IMR-90 (cell line): Measurements from ENCODE around the gene MCAM. TPM values are rescaled to one million over a fixed set of nuclear protein-coding genes. Genes with fewer than 3 reads are reported as not detected.
A peak's percentile ranks its signal among the peaks of the same experiment; 100 is the strongest.

ENCODE experiments used
- ATAC-seq: fragments of 200-7000 bp; cut with Tn5 transposase; 2 replicates; pipeline ENCODE4 v1.9.1; 2020; ENCODE audit warnings: low read depth, mild to moderate bottlenecking, moderate library complexity
- BruUV-seq: library from RNA; stranded (reverse); fragments of 400-500 nt; replicated peaks from 2 replicates; lab custom pipeline; 2021; lab: Mats Ljungman, UMichigan
- CTCF ChIA-PET: fragments of 300-600 bp; formaldehyde crosslinking; extraction: SDS; loops from one replicate; lab custom pipeline; 2021; ENCODE audit warnings: antibody characterized with exemption; lab: Yijun Ruan, JAX
- POLR2A ChIA-PET: fragments of 300-600 bp; sonication (Branson Sonifier 250); formaldehyde crosslinking; loops from one replicate; lab custom pipeline; 2022; ENCODE audit warnings: antibody characterized with exemption; ENCODE audit not compliant: unreplicated experiment; lab: Charles Lee
- DNase-seq: peaks from one replicate; pipeline ENCODE4 v3.0.0; 2013
- H2AFZ ChIP-seq: replicated peaks from 2 replicates; pipeline ENCODE3; 2013; ENCODE audit warnings: low read length, mild to moderate bottlenecking; ENCODE audit not compliant: poor library complexity
- H2AK5ac ChIP-seq: 2 replicates; pipeline ENCODE4 v1.6.1; 2013; ENCODE audit warnings: low read depth, low read length, inconsistent platforms
- H2AK9ac ChIP-seq: replicated peaks from 2 replicates; pipeline ENCODE3; 2013; ENCODE audit warnings: mild to moderate bottlenecking, low read depth, low read length, moderate library complexity; ENCODE audit not compliant: poor library complexity
- H2BK120ac ChIP-seq: 2 replicates; pipeline ENCODE4 v1.6.1; 2013; ENCODE audit warnings: low read depth, low read length, inconsistent platforms
- H2BK15ac ChIP-seq: 3 replicates; pipeline ENCODE4 v1.6.1; 2013; ENCODE audit warnings: low read depth, low read length, inconsistent platforms
- H2BK20ac ChIP-seq: 2 replicates; pipeline ENCODE4 v1.6.1; 2013; ENCODE audit warnings: low read depth, mild to moderate bottlenecking, inconsistent platforms, low read length, moderate library complexity
- H2BK5ac ChIP-seq: 2 replicates; pipeline ENCODE4 v1.6.1; 2013; ENCODE audit warnings: mild to moderate bottlenecking, low read depth, low read length, inconsistent platforms; ENCODE audit not compliant: poor library complexity, severe bottlenecking
- H3K14ac ChIP-seq: replicated peaks from 2 replicates; pipeline ENCODE4 v1.6.1; 2013; ENCODE audit warnings: low read depth, low read length, inconsistent platforms
- H3K18ac ChIP-seq: 2 replicates; pipeline ENCODE4 v1.6.1; 2013; ENCODE audit warnings: low read depth, low read length, control low read depth
- H3K23ac ChIP-seq: 2 replicates; pipeline ENCODE4 v1.6.1; 2013; ENCODE audit warnings: low read depth, low read length, inconsistent platforms
- H3K27ac ChIP-seq: 2 replicates; pipeline ENCODE4 v1.5.1; 2013; ENCODE audit warnings: mild to moderate bottlenecking, control low read depth, low read length; ENCODE audit not compliant: insufficient read depth
- H3K27me3 ChIP-seq: 2 replicates; pipeline ENCODE4 v1.6.1; 2013; ENCODE audit warnings: low read length; ENCODE audit not compliant: control insufficient read depth, insufficient read depth
- H3K36me3 ChIP-seq: 2 replicates; pipeline ENCODE4 v1.6.1; 2013; ENCODE audit warnings: low read length, mixed read lengths; ENCODE audit not compliant: control insufficient read depth, insufficient read depth
- H3K4ac ChIP-seq: 2 replicates; pipeline ENCODE4 v1.6.1; 2013; ENCODE audit warnings: low read depth, low read length, inconsistent platforms
- H3K4me1 ChIP-seq: 2 replicates; pipeline ENCODE4 v1.6.1; 2013; ENCODE audit warnings: low read length, mixed read lengths; ENCODE audit not compliant: control insufficient read depth, insufficient read depth
- H3K4me2 ChIP-seq: 2 replicates; pipeline ENCODE4 v1.6.1; 2013; ENCODE audit warnings: low read depth, mild to moderate bottlenecking, control low read depth, low read length, moderate library complexity
- H3K4me3 ChIP-seq: 2 replicates; pipeline ENCODE4 v1.5.1; 2013; ENCODE audit warnings: low read depth, mild to moderate bottlenecking, control low read depth, low read length, moderate library complexity; ENCODE audit not compliant: insufficient read depth
- H3K56ac ChIP-seq: 2 replicates; pipeline ENCODE4 v1.6.1; 2013; ENCODE audit warnings: low read length, inconsistent platforms; ENCODE audit not compliant: insufficient read depth; ENCODE audit errors: extremely low read depth
- H3K79me1 ChIP-seq, 2 experiments: 2 replicates each; pipeline ENCODE4 v1.6.1; 2013; ENCODE audit warnings: low read length in 2 of 2, inconsistent platforms in 1 of 2, low read depth in 1 of 2
- H3K9ac ChIP-seq: 2 replicates; pipeline ENCODE4 v1.6.1; 2013; ENCODE audit warnings: low read depth, low read length, control low read depth
- H3K9me1 ChIP-seq: 2 replicates; pipeline ENCODE4 v1.6.1; 2013; ENCODE audit warnings: low read length, inconsistent platforms; ENCODE audit not compliant: insufficient read depth
- H3K9me3 ChIP-seq: 2 replicates; pipeline ENCODE4 v1.6.1; 2013; ENCODE audit warnings: low read length; ENCODE audit not compliant: control insufficient read depth, insufficient read depth
- H4K20me1 ChIP-seq: 2 replicates; pipeline ENCODE4 v1.6.1; 2013; ENCODE audit warnings: low read length, inconsistent platforms; ENCODE audit not compliant: insufficient read depth
- H4K5ac ChIP-seq: 2 replicates; pipeline ENCODE4 v1.6.1; 2013; ENCODE audit warnings: mild to moderate bottlenecking, low read depth, low read length, control low read depth
- H4K8ac ChIP-seq, 2 experiments: 2 replicates each; pipeline ENCODE4 v1.6.1; 2013; ENCODE audit warnings: low read depth in 2 of 2, low read length in 2 of 2, control low read depth in 1 of 2, inconsistent platforms in 1 of 2
- H4K91ac ChIP-seq: 2 replicates; pipeline ENCODE4 v1.6.1; 2013; ENCODE audit warnings: low read depth, low read length, inconsistent platforms; ENCODE audit not compliant: insufficient read depth
- CTCF ChIP-seq: conservative IDR thresholded peaks from 2 replicates; pipeline ENCODE4 v1.5.1; 2012; ENCODE audit warnings: mild to moderate bottlenecking, low read depth, low read length, improper control_type of control experiment
- MAZ ChIP-seq: IDR thresholded peaks from 2 replicates; pipeline ENCODE4 v1.6.1; 2012; ENCODE audit warnings: low read depth, mild to moderate bottlenecking, low read length, improper control_type of control experiment, moderate library complexity, borderline replicate concordance
- MXI1 ChIP-seq: IDR thresholded peaks from 2 replicates; pipeline ENCODE4 v1.6.1; 2012; ENCODE audit warnings: low read depth, mild to moderate bottlenecking, low read length, moderate library complexity, borderline replicate concordance
- POLR2A ChIP-seq: IDR thresholded peaks from 2 replicates; pipeline ENCODE4 v1.6.1; 2012; ENCODE audit warnings: mild to moderate bottlenecking, low read depth, low read length
- RAD21 ChIP-seq: IDR thresholded peaks from 2 replicates; pipeline ENCODE4 v1.6.1; 2012; ENCODE audit warnings: low read length, improper control_type of control experiment
- RFX5 ChIP-seq: IDR thresholded peaks from 2 replicates; pipeline ENCODE4 v1.8.0; 2012; ENCODE audit warnings: low read depth, mild to moderate bottlenecking, low read length, moderate library complexity
- USF2 ChIP-seq: fragments of 150-350 bp; IDR thresholded peaks from 2 replicates; pipeline ENCODE4 v1.6.1; 2017; ENCODE audit warnings: mild to moderate bottlenecking, antibody characterized with exemption, low read length, low read depth
- WGBS, 2 experiments: methylation state at CpG; one replicate each; pipeline versions ENCODE4 v1.1.5 to v1.1.7; 2013; ENCODE audit warnings: missing lambda C conversion rate in 2 of 2; ENCODE audit not compliant: insufficient read length in 1 of 2; ENCODE audit errors: extremely low coverage in 2 of 2; 5-methylcytosine and 5-hydroxymethylcytosine counted together
- dilution Hi-C: fragments of 300-500 bp; cut with HindIII; formaldehyde crosslinking; loops from one replicate; pipeline ENCODE4 v1.14.3; 2018; ENCODE audit warnings: low sequenced_read_pairs; ENCODE audit not compliant: unreplicated experiment
- in situ Hi-C: fragments of 300-500 bp; cut with MboI; formaldehyde crosslinking; loops from 3 replicates; pipeline ENCODE4 v1.14.3; 2019; ENCODE audit warnings: low sequenced_read_pairs, inconsistent platforms, mixed read lengths
- intact Hi-C: fragments of 100-400 bp; cut with micrococcal nuclease; formaldehyde crosslinking; loops from 2 replicates; pipeline ENCODE4 v1.10.0; 2022
- polyA plus RNA-seq, 3 experiments: library from polyadenylated mRNA; depleted of rRNA; stranded (reverse); fragments of >200 nt; gene quantifications; 2 replicates each; pipeline ENCODE4 v1.2.3, GENCODE V29; 2012; ENCODE audit warnings: low replicate concordance in 1 of 3
- total RNA-seq: library from RNA; depleted of rRNA; stranded (reverse); fragments of >200 nt; gene quantifications from 2 replicates; pipeline ENCODE4 v1.2.3, GENCODE V29; 2012
- TF ChIP-seq, protein P1 (sequence below): fragments of 150-350 bp; IDR thresholded peaks from 2 replicates; pipeline ENCODE4 v1.6.1; 2016; ENCODE audit warnings: low read depth, mild to moderate bottlenecking, low read length, moderate library complexity, borderline replicate concordance

The MCAM gene
- total and polyA plus RNA-seq, 2 of the 4 experiments (the other 2 are of a cell fraction): 95.1 to 131 TPM

DNA sequence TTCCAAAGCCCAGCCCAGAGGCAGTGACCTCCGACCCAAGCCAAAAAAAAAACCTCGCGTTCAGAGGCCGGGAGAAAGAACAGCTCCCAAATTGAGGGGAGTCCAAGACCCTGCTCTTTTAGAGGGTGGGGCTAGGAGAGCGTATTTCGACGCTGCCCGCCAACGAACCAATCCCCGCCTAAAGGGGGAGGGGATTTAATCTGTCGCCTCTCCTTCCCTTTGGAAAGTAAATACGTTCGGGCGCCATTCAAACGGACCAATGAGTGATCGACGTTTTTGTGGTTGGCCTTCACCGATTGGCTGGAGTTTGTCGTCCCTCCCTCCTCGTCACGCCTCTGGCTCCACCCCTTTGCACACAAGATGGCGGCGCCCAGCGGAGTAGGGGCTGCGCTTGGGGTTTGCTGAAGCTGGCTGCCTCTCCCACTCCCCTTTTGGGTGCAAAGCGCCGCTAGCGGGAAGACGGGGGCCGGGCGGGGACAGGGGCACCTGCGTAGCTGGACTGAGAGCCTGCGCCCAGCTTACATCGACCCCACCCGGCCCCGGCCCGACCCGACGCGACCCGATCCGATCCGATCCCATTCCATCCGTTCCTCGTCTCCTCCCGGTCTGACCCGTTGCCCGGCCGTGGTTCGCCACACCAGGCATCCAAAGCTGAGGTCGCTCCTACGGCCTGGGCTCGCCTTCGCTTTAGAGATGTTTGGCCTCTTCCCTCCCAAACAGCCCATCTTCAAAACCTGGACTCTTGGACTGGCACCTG lies 17.4 kb upstream of the MCAM start, which contains the start of gene RNF26:
Gene RNF26, plus strand, starts transcription at position 354 of the 757 bp plus-strand sequence. CDS start 596 bp downstream, outside the sequence.
- H2AFZ ChIP-seq: peak within 1 kb of the TSS; percentile 92
- ChIA-PET CTCF (no interaction called here), POLR2A (interaction anchor here (0.5 to 0.6 kb wide), 4 partner anchors 9 to 277 kb away, joined by 3 to 4 read pairs (median 4); partner anchors contain the start of gene HYOU1)
- H3K4ac ChIP-seq: peak within 1 kb of the TSS; percentile 94
- peaks cover 2% of the 10 kb centered on the region; the same call in 1 of the 2 replicates for H3K36me3 ChIP-seq
- H3K27me3 ChIP-seq: no peaks in the 10 kb centered on the region
- DNase-seq: peak; percentile 98
- H3K9me3 ChIP-seq: no peaks in the 10 kb centered on the region
- peaks cover 5% of the 10 kb centered on the region; the same call in 1 of the 2 replicates for H4K20me1 ChIP-seq
- H2BK5ac ChIP-seq: peak within 1 kb of the TSS; percentile 77
- H3K18ac ChIP-seq: no peak within 1 kb of the TSS
- peak within 1 kb of the TSS; percentile 91 for H4K91ac ChIP-seq
- no peak within 1 kb of the TSS for H2BK20ac ChIP-seq
- peaks cover 15 to 35% of the 10 kb centered on the region in 2 experiments; a peak in 3 of 4 replicates for H3K79me1 ChIP-seq
- WGBS, 2 experiments: 0% methylated on average over 21 of the region's 54 CpGs; no CpG with 5 or more reads in 1 of the 2 experiments
- peak within 1 kb of the TSS; percentile 95 for H3K14ac ChIP-seq
- ATAC-seq: peak; percentile 64
- H2AK9ac ChIP-seq: peak within 1 kb of the TSS; percentile 94
- in situ Hi-C loops (no loop called here), intact Hi-C loops (no loop called here), dilution Hi-C loops (no loop called here)
- H3K4me3 ChIP-seq: peak within 1 kb of the TSS; percentile 77
- peak within 1 kb of the TSS; percentile 60 for H3K23ac ChIP-seq
- peak within 1 kb of the TSS; percentile 90 for H3K9ac ChIP-seq
- H2BK120ac ChIP-seq: peak within 1 kb of the TSS; percentile 40
- H3K4me1 ChIP-seq: peaks cover 21% of the 10 kb centered on the region
- peak within 1 kb of the TSS; percentile 83 for H3K56ac ChIP-seq
- peak within 1 kb of the TSS; percentile 28 for H4K5ac ChIP-seq
- no peak for TF ChIP-seq RAD21
- peak; percentile 18; the same call in 1 of the 2 replicates for TF ChIP-seq MXI1
- TF ChIP-seq POLR2A: peak; percentile 75
- peak; percentile 60; the same call in 1 of the 2 replicates for TF ChIP-seq MAZ
- TF ChIP-seq RFX5: no peak
- TF ChIP-seq, protein P1, sequence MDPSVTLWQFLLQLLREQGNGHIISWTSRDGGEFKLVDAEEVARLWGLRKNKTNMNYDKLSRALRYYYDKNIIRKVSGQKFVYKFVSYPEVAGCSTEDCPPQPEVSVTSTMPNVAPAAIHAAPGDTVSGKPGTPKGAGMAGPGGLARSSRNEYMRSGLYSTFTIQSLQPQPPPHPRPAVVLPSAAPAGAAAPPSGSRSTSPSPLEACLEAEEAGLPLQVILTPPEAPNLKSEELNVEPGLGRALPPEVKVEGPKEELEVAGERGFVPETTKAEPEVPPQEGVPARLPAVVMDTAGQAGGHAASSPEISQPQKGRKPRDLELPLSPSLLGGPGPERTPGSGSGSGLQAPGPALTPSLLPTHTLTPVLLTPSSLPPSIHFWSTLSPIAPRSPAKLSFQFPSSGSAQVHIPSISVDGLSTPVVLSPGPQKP: no peak
- no peak for TF ChIP-seq USF2
- TF ChIP-seq CTCF: no peak
- peak within 1 kb of the TSS; percentile 68 to 86 for H4K8ac ChIP-seq
- BruUV-seq: TSS peak; percentile 83
- peak within 1 kb of the TSS; percentile 99 for H2AK5ac ChIP-seq
- peak within 1 kb of the TSS; percentile 8; the same call in 1 of the 3 replicates for H2BK15ac ChIP-seq
- peaks cover 14% of the 10 kb centered on the region for H3K9me1 ChIP-seq
- peak within 1 kb of the TSS; percentile 79 for H3K27ac ChIP-seq
- peak within 1 kb of the TSS; percentile 79 for H3K4me2 ChIP-seq
